HG03558 (cell line): ENCODE data around the gene ATP12A.
"Not testable (repeated sequence)": the region's sequence is repeated elsewhere in the genome, so short reads cannot be mapped to it uniquely, and the experiment has no call there.

Source experiments
- ATAC-seq: cut with Tn5 transposase; IDR thresholded peaks from one replicate; pipeline ENCODE4 v1.9.1; 2021; ENCODE audit warnings: moderate number of reproducible peaks; ENCODE audit not compliant: unreplicated experiment; ENCODE audit errors: extremely low read depth

Gene ATP12A

GRCh38 chr13:24719139-24719538 lies 38.9 kb downstream of the ATP12A start:
- no peak for ATAC-seq

- ATAC-seq, result no peak
Measured at GRCh38 chr13:24723206-24723605, 43.0 kb downstream of the ATP12A start.

DNA sequence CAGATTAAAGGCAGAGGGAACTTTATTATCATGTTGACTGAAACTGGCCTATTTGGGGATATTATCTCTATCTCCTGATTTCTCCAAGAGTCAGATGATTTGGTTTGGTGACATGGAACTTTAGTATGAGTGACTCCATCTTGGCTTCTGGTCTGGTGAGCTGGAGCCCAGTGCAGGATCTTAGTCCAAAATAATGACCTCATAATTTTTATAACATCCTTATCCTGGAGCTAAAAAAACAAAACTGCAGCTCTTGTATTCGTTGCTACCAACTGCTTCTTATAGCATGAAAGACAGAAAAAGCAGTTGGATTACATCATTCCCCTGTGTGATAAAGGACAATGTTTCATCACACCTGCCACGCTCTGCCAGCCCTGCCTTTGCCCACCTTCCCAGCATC lies 44.5 kb downstream of the ATP12A start:
- ATAC-seq, result no peak

GRCh38 chr13:24725379-24725778 lies 45.2 kb downstream of the ATP12A start:
- no peak for ATAC-seq

DNA sequence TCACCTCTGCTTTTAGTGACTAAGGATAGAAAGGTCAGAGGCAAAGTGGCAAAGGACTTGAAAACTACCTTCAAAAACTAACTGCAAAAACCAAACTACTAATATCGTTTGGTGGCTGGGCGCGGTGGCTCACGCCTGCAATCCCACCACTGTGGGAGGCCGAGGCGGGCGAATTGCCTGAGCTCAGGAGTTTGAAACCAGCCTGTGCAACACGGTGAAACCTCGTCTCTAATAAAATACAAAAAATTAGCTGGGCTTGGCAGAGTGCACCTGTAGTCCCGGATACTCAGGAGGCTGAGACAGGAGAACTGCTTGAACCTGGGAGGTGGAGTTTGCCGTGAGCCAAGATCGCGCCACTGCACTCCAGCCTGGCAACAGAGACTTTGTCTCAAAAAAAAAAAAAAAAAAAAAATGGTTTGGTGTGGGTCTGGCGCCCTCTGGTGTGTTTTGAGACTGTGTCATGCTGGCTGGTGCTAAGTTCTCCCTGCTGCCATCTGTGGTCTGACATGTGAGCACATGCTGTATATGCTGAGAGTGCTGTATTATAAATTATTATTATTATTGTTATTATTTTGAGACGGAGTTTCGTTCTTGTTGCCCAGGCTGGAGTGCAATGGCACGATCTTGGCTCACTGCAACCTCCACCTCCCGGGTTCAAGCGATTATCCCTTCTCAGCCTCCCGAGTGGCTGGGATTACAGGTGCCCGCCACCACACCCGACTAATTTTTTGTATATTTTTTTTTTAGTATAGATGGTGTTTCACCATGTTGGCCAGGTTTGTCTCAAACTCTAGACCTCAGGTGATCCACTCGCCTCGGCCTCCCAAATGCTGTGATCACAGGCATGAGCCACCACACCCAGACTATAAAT lies 47.8 kb downstream of the ATP12A start:
- peak; percentile 80 for ATAC-seq

DNA sequence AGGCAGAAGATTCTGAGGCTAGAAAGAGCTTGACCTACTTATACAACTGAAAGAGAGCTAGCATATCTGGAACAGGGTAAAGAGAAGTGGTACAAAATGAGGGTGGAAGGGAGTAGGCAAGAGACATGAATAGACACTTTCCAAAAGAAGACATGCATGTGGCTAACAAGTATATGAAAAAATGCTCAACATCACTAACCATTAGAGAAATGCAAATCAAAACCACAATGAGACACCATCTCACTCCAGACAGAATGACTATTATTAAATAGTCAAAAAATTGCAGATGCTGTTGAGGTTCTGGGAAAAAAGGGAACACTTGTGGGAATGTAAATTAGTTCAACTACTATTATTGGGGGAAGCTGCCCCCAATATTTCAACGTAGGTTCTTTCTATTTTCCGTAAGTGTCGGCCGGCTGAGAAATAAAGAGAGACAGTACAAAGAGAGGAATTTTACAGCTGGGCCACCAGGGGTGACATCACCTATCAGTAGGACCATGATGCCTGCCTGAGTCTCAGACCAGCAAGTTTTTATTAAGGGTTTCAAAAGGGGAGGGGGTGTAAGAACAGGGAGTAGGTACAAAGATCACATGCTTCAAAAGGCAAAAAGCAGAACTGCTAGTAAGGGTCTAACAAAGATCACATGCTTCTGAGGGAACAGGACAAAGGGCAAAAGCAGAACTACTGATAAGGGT lies 50.8 kb downstream of the ATP12A start:
- ATAC-seq, result not testable (repeated sequence)

DNA sequence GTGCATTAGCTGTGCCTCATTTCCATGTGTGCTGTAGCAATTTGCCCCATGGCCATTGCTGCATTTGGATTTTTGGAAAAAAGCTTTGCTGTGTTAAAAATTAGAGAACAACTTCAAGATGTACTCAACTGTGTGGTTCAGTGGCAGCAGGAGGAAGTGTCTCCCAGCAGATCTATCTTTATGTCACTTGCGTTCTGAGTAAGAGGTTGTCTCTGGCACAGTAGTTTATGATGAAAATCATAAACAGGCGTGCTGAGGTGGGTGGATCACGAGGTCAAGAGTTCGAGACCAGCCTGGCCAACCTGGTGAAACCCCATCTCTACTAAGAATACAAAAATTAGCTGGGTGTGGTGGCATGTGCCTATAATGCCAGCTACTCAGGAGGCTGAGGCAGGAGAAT lies 54.7 kb downstream of the ATP12A start:
- no peak for ATAC-seq

DNA sequence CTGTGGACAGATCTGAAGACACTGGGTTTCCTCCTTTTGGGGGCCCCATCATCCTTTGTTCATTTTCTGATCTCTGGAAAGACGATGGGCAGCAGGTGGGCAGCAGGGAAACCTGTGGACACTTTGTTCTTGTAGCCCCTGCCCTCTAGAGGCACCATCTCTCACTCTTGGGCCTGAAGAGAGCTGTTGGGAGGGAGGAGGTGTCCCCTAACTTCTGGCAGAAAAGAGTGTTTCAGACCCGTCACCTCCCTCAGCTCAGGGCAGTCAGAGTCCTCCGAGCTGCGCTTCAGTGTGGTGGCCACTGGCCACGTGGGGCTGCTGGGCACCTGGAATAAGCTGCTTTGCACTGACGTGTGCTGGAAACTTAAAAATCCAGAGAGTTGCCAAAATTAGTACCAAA lies 56.8 kb downstream of the ATP12A start:
- no peak for ATAC-seq

- no peak for ATAC-seq
Measured at GRCh38 chr13:24738366-24738847, 58.2 kb downstream of the ATP12A start.

DNA sequence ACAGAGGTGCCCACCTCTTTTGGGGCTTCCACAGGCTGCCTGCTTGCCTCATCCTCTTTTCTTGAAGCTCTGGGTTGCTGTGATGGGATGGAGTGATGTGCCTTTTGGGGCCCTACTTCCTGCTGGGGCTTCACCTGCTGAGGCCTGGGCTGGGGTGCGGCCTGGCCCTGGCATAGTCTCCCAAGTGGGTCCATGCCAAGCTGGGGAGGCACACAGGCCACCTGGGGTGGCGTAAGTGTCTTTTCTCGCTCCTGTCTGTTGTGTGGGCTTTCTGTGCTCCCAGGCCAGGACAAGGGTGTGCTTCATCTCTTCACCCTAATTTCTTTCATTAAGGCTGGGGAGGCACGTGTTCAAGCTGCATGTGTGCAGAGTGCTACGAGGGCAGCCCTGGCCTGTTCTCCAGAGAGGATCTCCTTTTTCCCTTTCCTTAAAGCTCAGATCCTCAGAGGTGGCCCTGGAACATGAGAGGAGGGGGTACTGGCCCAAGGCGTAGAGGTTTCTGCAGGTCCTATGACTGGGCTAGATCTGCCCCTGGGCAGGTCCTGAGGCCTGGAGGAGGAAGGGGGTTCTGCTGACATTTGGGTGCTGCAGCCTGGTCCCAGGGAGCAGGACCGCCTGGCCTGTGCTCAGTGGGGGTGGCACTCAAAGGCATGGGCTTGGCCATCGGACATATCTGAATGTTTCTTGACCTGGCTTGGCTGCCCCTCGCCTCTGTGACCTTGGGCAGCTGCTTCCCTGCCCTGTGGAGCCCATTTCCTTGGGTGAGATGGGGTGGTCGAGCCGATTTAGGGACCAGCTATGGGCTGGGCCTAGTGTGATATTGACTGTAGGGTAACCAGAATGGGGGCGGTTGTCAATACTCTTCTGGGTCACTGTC lies 60.0 kb downstream of the ATP12A start:
- no peak for ATAC-seq

- ATAC-seq, result no peak
Measured at GRCh38 chr13:24741016-24741662, 60.9 kb downstream of the ATP12A start.

GRCh38 chr13:24741791-24742190 lies 61.6 kb downstream of the ATP12A start:
- ATAC-seq, result no peak

DNA sequence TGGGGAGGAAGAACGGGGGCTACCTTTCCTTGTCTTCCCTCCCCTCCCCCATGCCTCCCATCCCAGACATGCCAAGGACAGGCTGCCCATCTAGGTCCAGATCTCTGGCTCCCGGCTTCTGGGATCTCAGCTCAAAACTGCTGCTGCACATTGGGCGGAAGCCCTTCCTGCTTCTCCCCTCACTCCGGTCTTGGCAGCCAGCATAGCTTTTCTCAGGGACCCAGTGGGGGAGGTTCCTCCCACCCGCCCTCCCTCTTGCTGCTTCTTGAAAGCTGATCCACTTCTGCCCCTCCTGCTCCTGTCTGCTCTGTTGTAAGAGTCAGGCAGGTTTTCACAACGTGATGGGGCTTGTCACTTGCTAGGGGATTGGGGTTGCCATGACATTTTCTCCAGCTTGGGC lies 62.1 kb downstream of the ATP12A start:
- no peak for ATAC-seq

GRCh38 chr13:24742977-24743376 lies 62.8 kb downstream of the ATP12A start:
- ATAC-seq, result no peak

GRCh38 chr13:24744247-24744646 lies 64.0 kb downstream of the ATP12A start:
- no peak for ATAC-seq

- ATAC-seq, result no peak
Measured at GRCh38 chr13:24745516-24745860, 65.3 kb downstream of the ATP12A start.

DNA sequence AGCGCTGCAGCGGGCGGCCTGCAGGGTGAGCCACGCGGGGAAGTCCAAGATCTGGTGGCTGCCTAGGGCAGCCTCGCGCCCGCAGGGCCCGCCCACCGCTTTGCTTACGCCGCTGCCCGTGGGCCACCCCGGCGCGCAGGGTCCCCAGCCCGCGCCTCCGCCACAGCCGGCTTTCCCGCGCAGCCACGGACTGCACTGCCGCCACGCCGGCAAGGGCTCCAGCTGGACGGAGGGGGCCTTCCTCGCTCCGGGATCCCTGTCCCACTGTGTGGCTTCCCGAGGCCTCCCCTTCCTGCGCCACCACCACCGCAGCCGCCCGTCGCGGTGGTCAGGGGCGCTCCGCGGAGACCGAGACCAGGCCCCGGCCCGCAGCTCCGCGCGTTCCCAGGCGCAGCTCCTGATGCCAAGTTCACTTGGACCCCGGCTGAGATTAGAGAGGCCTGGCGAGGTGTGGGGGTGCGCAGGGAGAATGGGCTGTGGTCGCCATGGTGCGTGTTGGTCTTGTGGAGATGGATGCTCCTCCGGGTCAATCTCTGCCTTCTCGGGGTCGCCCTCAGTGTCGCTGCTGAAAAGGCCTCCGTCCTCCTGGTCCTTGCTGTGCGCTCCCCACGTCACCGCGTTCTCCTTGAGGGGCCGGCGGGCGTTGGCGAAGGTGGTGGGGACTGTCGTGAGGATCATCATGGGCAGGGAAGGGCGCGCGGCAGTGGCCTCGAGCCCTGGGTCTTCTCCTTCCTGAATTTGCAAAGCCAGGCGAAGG lies 65.8 kb downstream of the ATP12A start:
- ATAC-seq, result no peak

- no peak for ATAC-seq
Measured at GRCh38 chr13:24746618-24747247, 66.5 kb downstream of the ATP12A start.
